DOHH2 (cell line): ENCODE results near the gene NXF1.

ENCODE experiments used
- H3F3A ChIP-seq: fragments of 200-600 bp; sonication (generic), shearing (Covaris generic); 2 replicates; pipeline ENCODE4 v1.6.0; 2016; ENCODE audit warnings: antibody characterized with exemption, mild to moderate bottlenecking; ENCODE audit not compliant: control insufficient read depth, insufficient read depth
- H3K27ac ChIP-seq: fragments of 200-600 bp; sonication (generic); 2 replicates; pipeline ENCODE4 v1.5.1; 2014; ENCODE audit warnings: low read depth, mild to moderate bottlenecking, low read length, moderate library complexity
- H3K27me3 ChIP-seq: fragments of 200-600 bp; sonication (generic); 2 replicates; pipeline ENCODE4 v1.6.1; 2014; ENCODE audit warnings: mild to moderate bottlenecking, low read length, mixed read lengths; ENCODE audit not compliant: control insufficient read depth
- H3K36me3 ChIP-seq: fragments of 200-600 bp; sonication (generic); 2 replicates; pipeline ENCODE4 v1.6.1; 2014; ENCODE audit warnings: mild to moderate bottlenecking, low read length, moderate library complexity, mixed read lengths; ENCODE audit not compliant: control insufficient read depth
- H3K4me1 ChIP-seq: fragments of 200-600 bp; sonication (generic); 2 replicates; pipeline ENCODE4 v1.6.1; 2014; ENCODE audit warnings: mild to moderate bottlenecking, low read length, mixed read lengths; ENCODE audit not compliant: control insufficient read depth
- H3K4me2 ChIP-seq: fragments of 200-600 bp; sonication (generic); 2 replicates; pipeline ENCODE4 v1.6.0; 2014; ENCODE audit warnings: mild to moderate bottlenecking, low read length, moderate library complexity
- H3K4me3 ChIP-seq: fragments of 200-600 bp; sonication (generic); 2 replicates; pipeline ENCODE4 v1.5.1; 2014; ENCODE audit warnings: mild to moderate bottlenecking, low read length, mixed read lengths
- H3K79me2 ChIP-seq: fragments of 200-600 bp; sonication (generic); 2 replicates; pipeline ENCODE4 v1.6.1; 2014; ENCODE audit warnings: mild to moderate bottlenecking, low read length, mixed read lengths; ENCODE audit not compliant: control insufficient read depth
- H3K9me2 ChIP-seq: fragments of 200-600 bp; sonication (generic); replicated peaks from 2 replicates; pipeline ENCODE4 v1.6.1; 2014; ENCODE audit warnings: mild to moderate bottlenecking, low read length, mixed read lengths; ENCODE audit not compliant: control insufficient read depth
- H3K9me3 ChIP-seq: fragments of 200-600 bp; sonication (generic); 2 replicates; pipeline ENCODE4 v1.6.1; 2014; ENCODE audit warnings: antibody characterized with exemption, low read length, mixed read lengths; ENCODE audit not compliant: control insufficient read depth, insufficient read depth
- H4K20me1 ChIP-seq: fragments of 200-600 bp; sonication (generic); 2 replicates; pipeline ENCODE4 v1.6.0; 2014; ENCODE audit warnings: low read depth, mild to moderate bottlenecking, antibody characterized with exemption, low read length, moderate library complexity; ENCODE audit not compliant: control insufficient read depth, insufficient read depth
- CTCF ChIP-seq: fragments of 200-600 bp; sonication (generic); IDR thresholded peaks from one replicate; pipeline ENCODE4 v1.5.1; 2014; ENCODE audit warnings: antibody characterized with exemption, mild to moderate bottlenecking, low read depth, low read length; ENCODE audit not compliant: poor library complexity, severe bottlenecking
- EZH2phosphoT487 ChIP-seq: fragments of 200-600 bp; sonication (generic); IDR thresholded peaks from 2 replicates; pipeline ENCODE4 v1.6.1; 2017; ENCODE audit warnings: borderline replicate concordance, mild to moderate bottlenecking, antibody characterized with exemption, low read length, moderate library complexity, mixed read lengths

The NXF1 gene

GRCh38 chr11:62817129-62817528 lies 11.9 kb upstream of the NXF1 start:
- Histone ChIP-seq H3K4me2 (no peak overlapping the region), H3K4me3 (no peak overlapping the region), H3K36me3 (peaks cover 11% of the 10 kb centered on the region), H3F3A (no peaks in the 10 kb centered on the region), H3K27ac (no peak overlapping the region), H3K9me3 (no peaks in the 10 kb centered on the region), H3K9me2 (no peaks in the 10 kb centered on the region), H4K20me1 (no peaks in the 10 kb centered on the region), H3K4me1 (no peaks in the 10 kb centered on the region), H3K79me2 (no peaks in the 10 kb centered on the region), H3K27me3 (no peaks in the 10 kb centered on the region)
- no peak for TF ChIP-seq EZH2phosphoT487
- no peak for TF ChIP-seq CTCF

DNA sequence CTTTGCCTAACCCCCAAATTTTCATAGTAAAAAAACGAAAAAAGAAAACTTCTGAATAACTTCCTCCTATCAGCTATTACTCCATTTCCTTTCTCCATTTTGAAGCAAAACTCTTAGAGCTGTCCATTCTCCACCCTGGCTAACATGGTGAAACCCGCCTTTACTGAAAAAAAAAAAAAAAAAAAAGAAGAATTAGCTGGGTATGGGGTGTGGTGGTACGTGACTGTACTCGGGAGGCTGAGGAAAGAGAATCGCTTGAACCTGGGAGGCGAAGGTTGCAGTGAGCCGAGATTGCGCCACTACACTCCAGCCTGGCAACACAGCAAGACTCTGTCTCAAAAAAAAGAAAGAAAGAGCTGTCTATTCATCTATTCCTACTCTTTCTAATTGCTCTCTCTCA lies 11.3 kb upstream of the NXF1 start:
- TF ChIP-seq EZH2phosphoT487 (no peak), CTCF (no peak)
- Histone ChIP-seq H3K9me2 (no peaks in the 10 kb centered on the region), H3K4me2 (no peak overlapping the region), H3F3A (no peaks in the 10 kb centered on the region), H3K27me3 (no peaks in the 10 kb centered on the region), H3K27ac (no peak overlapping the region), H3K4me3 (no peak overlapping the region), H3K79me2 (no peaks in the 10 kb centered on the region), H3K4me1 (no peaks in the 10 kb centered on the region), H3K36me3 (peaks cover 10% of the 10 kb centered on the region), H3K9me3 (no peaks in the 10 kb centered on the region), H4K20me1 (no peaks in the 10 kb centered on the region)

DNA sequence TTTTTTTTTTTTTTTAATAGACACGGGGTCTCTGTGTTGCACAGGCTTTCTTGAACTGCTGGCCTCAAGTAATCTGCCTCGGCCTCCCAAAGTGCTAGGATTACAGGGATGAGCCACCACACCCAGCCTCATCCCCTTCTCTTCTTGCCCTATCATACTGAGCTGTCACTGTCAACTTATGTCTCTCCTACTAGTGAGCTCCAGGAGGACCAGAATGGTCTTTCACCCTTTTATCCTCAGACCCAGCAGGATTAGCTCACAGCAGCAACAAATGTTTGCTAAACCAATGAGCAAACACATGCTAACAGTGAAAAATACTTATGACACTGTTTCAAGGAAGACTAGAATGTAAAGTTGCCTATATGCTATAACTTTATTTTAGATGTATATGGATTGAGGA lies 6.4 kb upstream of the NXF1 start:
- TF ChIP-seq CTCF (no peak), EZH2phosphoT487 (no peak)

DNA sequence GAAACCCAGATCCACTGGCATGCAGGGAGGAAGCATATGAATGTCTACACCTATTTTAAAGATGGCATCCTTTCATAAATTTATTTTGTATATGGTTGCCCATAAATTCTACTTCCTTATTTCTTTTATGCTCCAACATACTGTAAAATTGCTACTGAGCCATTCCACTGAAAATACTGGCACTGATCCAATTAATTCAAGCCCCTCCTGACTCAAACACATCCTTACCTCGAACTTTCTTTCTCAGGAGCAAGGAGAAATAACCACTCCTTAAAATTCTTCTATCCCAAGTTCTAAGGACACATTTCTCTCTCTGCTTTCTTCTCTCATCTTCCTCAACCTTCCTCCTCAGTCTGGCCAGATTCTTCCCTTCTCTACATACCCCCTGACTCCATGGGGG lies 5.5 kb upstream of the NXF1 start:
- peaks cover 7% of the 10 kb centered on the region; the same call in 1 of the 2 replicates for H3F3A ChIP-seq
- H3K27ac ChIP-seq: no peak overlapping the region
- no peaks in the 10 kb centered on the region for H3K27me3 ChIP-seq

More for the DNA sequence above, 6.4 kb upstream of the NXF1 start:
- peaks cover 5% of the 10 kb centered on the region; the same call in 1 of the 2 replicates for H3K36me3 ChIP-seq
- peaks cover 7% of the 10 kb centered on the region; the same call in 1 of the 2 replicates for H3F3A ChIP-seq
- no peaks in the 10 kb centered on the region for H4K20me1 ChIP-seq
- H3K4me3 ChIP-seq: no peak overlapping the region
- peaks cover 8% of the 10 kb centered on the region for H3K4me1 ChIP-seq
- H3K79me2 ChIP-seq: no peaks in the 10 kb centered on the region
- no peak overlapping the region for H3K27ac ChIP-seq
- H3K9me3 ChIP-seq: no peaks in the 10 kb centered on the region
- no peaks in the 10 kb centered on the region for H3K27me3 ChIP-seq
- H3K9me2 ChIP-seq: no peaks in the 10 kb centered on the region
- H3K4me2 ChIP-seq: no peak overlapping the region

More for the DNA sequence above, 5.5 kb upstream of the NXF1 start:
- Histone ChIP-seq H3K4me3 (no peak overlapping the region), H4K20me1 (no peaks in the 10 kb centered on the region), H3K4me2 (no peak overlapping the region), H3K36me3 (peaks cover 5% of the 10 kb centered on the region; the same call in 1 of the 2 replicates), H3K79me2 (0 out of 2 replicates have a peak, but pooled peaks cover 4% of the 10 kb centered on the region), H3K9me3 (no peaks in the 10 kb centered on the region), H3K4me1 (peaks cover 15% of the 10 kb centered on the region), H3K9me2 (no peaks in the 10 kb centered on the region)
- TF ChIP-seq EZH2phosphoT487 (no peak), CTCF (no peak)
